HEK293T (cell line): ENCODE data around the gene AQP12A.

Experiments used
- CTCF ChIA-PET: fragments of 350-600 bp; formaldehyde crosslinking; extraction: SDS; loops from one replicate; lab custom pipeline; 2021; ENCODE audit warnings: antibody characterized with exemption, inconsistent platforms; lab: Yijun Ruan, JAX
- POLR2A ChIA-PET: fragments of 350-600 bp; formaldehyde crosslinking; extraction: SDS; loops from one replicate; lab custom pipeline; 2020; ENCODE audit warnings: antibody characterized with exemption, inconsistent platforms; lab: Yijun Ruan, JAX
- DNase-seq: peaks from one replicate; pipeline ENCODE4 v3.0.0; 2012; ENCODE audit warnings: mixed read lengths; ENCODE audit errors: extremely low spot score
- ARNT ChIP-seq: fragments of 450-650 bp; IDR thresholded peaks from 2 replicates; pipeline ENCODE4 v1.6.1; 2017; ENCODE audit warnings: mild to moderate bottlenecking
- BHLHE40 ChIP-seq: fragments of 450-650 bp; IDR thresholded peaks from 2 replicates; pipeline ENCODE4 v1.6.1; 2016; ENCODE audit warnings: mild to moderate bottlenecking, moderate library complexity, borderline replicate concordance
- CTBP1 ChIP-seq: fragments of 450-650 bp; IDR thresholded peaks from 2 replicates; pipeline ENCODE4 v1.6.1; 2016; ENCODE audit warnings: borderline replicate concordance
- ELF4 ChIP-seq: fragments of 450-650 bp; IDR thresholded peaks from 2 replicates; pipeline ENCODE4 v1.6.1; 2017; ENCODE audit warnings: antibody characterized with exemption
- FOXA1 ChIP-seq: fragments of 450-650 bp; IDR thresholded peaks from 2 replicates; pipeline ENCODE4 v1.6.1; 2016; ENCODE audit warnings: mild to moderate bottlenecking
- FOXK2 ChIP-seq: fragments of 450-650 bp; IDR thresholded peaks from 2 replicates; pipeline ENCODE4 v1.6.1; 2016; ENCODE audit warnings: mild to moderate bottlenecking
- FOXM1 ChIP-seq: fragments of 450-650 bp; IDR thresholded peaks from 2 replicates; pipeline ENCODE4 v1.6.1; 2017; ENCODE audit warnings: mild to moderate bottlenecking, borderline replicate concordance
- HDGF ChIP-seq: fragments of 450-650 bp; IDR thresholded peaks from 2 replicates; pipeline ENCODE4 v1.6.1; 2017; ENCODE audit warnings: antibody characterized with exemption, borderline replicate concordance
- L3MBTL2 ChIP-seq: fragments of 450-650 bp; conservative IDR thresholded peaks from 2 replicates; pipeline ENCODE4 v1.6.1; 2016; ENCODE audit warnings: mild to moderate bottlenecking
- LEF1 ChIP-seq: fragments of 450-650 bp; IDR thresholded peaks from 2 replicates; pipeline ENCODE4 v1.6.1; 2017; ENCODE audit warnings: mild to moderate bottlenecking, borderline replicate concordance
- NFRKB ChIP-seq: fragments of 450-650 bp; IDR thresholded peaks from 2 replicates; pipeline ENCODE4 v1.6.1; 2016; ENCODE audit warnings: mild to moderate bottlenecking, moderate library complexity
- SP1 ChIP-seq: fragments of 450-650 bp; IDR thresholded peaks from 2 replicates; pipeline ENCODE4 v1.6.1; 2017
- SUZ12 ChIP-seq: fragments of 450-650 bp; IDR thresholded peaks from 2 replicates; pipeline ENCODE4 v1.6.1; 2016; ENCODE audit warnings: mild to moderate bottlenecking
- TARDBP ChIP-seq: fragments of 450-650 bp; IDR thresholded peaks from 2 replicates; pipeline ENCODE4 v1.6.1; 2016
- ZNF384 ChIP-seq: fragments of 450-650 bp; IDR thresholded peaks from 2 replicates; pipeline ENCODE4 v1.6.1; 2016
- TF ChIP-seq, protein P1 (sequence below): fragments of 450-650 bp; IDR thresholded peaks from 2 replicates; pipeline ENCODE4 v1.6.1; 2016

The AQP12A gene

DNA sequence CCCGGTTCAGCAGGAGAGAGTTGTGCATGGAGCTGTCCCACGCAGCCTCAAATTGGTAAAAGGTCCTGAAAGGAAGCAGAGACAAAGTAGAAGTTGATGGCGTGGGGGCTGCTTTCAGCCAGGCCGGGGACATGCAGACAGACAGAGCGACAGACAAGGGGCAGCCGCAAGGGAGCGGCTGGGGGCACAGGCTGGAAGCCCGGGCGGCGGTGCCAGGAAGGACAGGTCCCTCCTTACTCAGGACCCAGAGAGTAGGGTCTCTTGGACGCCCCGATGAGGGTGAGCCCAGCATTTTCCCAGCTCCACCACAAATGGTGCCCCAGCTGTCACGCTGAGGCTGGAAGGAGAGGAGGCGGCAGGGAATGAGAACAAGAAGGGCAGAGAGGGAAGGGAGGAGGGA lies 35.2 kb downstream of the AQP12A start:
- TF ChIP-seq, protein P1, sequence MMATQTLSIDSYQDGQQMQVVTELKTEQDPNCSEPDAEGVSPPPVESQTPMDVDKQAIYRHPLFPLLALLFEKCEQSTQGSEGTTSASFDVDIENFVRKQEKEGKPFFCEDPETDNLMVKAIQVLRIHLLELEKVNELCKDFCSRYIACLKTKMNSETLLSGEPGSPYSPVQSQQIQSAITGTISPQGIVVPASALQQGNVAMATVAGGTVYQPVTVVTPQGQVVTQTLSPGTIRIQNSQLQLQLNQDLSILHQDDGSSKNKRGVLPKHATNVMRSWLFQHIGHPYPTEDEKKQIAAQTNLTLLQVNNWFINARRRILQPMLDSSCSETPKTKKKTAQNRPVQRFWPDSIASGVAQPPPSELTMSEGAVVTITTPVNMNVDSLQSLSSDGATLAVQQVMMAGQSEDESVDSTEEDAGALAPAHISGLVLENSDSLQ: no peak
- TF ChIP-seq ARNT (no peak), BHLHE40 (no peak), FOXA1 (no peak), TARDBP (no peak), SP1 (no peak), ELF4 (no peak), ZNF384 (no peak), L3MBTL2 (no peak)
- ChIA-PET CTCF (no interaction called here), POLR2A (no interaction called here)
- DNase-seq: no peak

DNA sequence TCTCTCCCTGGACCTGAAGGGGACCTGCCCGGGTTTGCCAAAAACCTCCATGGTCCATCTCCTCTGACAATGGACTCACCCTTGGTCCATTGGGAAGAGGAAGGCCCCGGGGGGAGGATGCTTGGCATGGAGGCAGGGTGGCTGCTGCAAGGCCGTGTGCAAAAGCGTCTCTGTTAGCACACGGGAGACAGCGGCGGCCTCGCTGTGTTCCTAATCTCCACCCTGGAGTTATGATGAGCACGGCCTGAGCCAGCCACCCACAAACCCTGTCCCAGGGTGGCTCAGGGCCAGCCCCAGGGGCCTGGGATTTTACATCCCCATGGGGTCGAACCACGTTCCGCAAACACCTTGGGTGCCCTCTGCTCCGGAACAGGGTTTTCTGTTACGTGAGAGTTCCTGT lies 35.8 kb downstream of the AQP12A start:
- DNase-seq: no peak
- no peak for TF ChIP-seq TARDBP
- no peak for TF ChIP-seq FOXK2
- no peak for TF ChIP-seq NFRKB
- TF ChIP-seq ELF4: no peak
- POLR2A ChIA-PET: no interaction called here
- CTCF ChIA-PET: no interaction called here

- CTCF ChIA-PET: no interaction called here
- no peak for TF ChIP-seq ARNT
- TF ChIP-seq TARDBP: no peak
- POLR2A ChIA-PET: no interaction called here
- DNase-seq: no peak
Measured at GRCh38 chr2:240727913-240728312, 36.2 kb downstream of the AQP12A start.

DNA sequence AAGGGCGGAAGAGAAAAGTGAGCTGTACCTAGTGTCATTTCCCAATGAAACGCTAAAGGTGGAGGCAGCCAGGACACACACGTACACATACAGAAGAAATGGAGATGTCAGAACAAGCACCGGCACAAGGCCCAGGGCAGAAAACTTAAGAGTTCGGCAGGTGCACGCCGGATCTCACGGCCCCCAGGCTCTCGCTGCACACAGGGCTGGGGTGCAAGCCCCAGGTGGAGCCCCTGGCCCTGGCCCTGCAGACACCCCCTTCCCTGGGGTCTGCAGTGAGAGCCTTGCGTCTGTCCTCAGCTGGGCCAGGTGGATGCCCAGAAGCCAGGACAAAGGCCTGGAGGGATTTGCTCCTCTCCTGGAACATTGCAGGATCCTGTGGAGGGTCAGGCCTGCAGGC lies 36.7 kb downstream of the AQP12A start:
- no peak for TF ChIP-seq TARDBP
- no peak for TF ChIP-seq SP1
- no peak for TF ChIP-seq LEF1
- no peak for TF ChIP-seq HDGF
- no peak for TF ChIP-seq FOXM1
- no peak for TF ChIP-seq BHLHE40
- no peak for TF ChIP-seq FOXK2
- TF ChIP-seq L3MBTL2: no peak
- TF ChIP-seq, protein P1: no peak
- no peak for TF ChIP-seq SUZ12
- TF ChIP-seq ARNT: no peak
- ChIA-PET CTCF (no interaction called here), POLR2A (no interaction called here)

DNA sequence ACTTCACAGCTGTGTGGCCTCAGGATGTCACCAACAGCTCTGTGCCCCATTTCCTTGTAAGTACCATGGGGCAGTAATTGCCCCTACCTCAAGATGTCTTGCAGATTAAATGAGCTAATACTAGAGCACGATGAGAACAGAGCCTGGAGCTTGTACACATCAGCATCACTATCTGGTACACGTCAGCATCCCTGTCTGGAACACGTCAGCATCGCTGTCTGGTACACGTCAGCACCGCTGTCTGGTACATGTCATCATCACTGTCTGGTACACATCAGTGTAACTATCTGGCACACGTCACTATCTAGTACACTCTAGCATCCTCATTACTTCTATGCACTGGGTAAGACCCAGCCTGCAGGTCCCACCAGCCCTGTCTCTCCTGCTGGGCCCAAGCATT lies 37.2 kb downstream of the AQP12A start:
- no peak for TF ChIP-seq LEF1
- TF ChIP-seq ZNF384: no peak
- TF ChIP-seq TARDBP: no peak
- TF ChIP-seq CTBP1: no peak
- no peak for TF ChIP-seq FOXA1
- TF ChIP-seq ELF4: no peak
- TF ChIP-seq L3MBTL2: no peak
- no peak for TF ChIP-seq SUZ12
- TF ChIP-seq, protein P1: no peak
- TF ChIP-seq FOXK2: no peak
- TF ChIP-seq ARNT: no peak
- no peak for TF ChIP-seq SP1
- no peak for TF ChIP-seq BHLHE40
- TF ChIP-seq HDGF: no peak
- TF ChIP-seq NFRKB: no peak
- TF ChIP-seq FOXM1: no peak
- ChIA-PET POLR2A (no interaction called here), CTCF (no interaction called here)

More for the DNA sequence above, 36.7 kb downstream of the AQP12A start:
- DNase-seq: no peak

GRCh38 chr2:240730501-240731177 lies 39.0 kb downstream of the AQP12A start:
- ChIA-PET CTCF (no interaction called here), POLR2A (no interaction called here)
- TF ChIP-seq ELF4: no peak
- TF ChIP-seq HDGF: no peak
- no peak for TF ChIP-seq SUZ12
- TF ChIP-seq BHLHE40: no peak
- TF ChIP-seq L3MBTL2: no peak
- TF ChIP-seq ZNF384: no peak
- TF ChIP-seq ARNT: no peak
- TF ChIP-seq LEF1: no peak
- no peak for TF ChIP-seq NFRKB
- TF ChIP-seq TARDBP: no peak
- DNase-seq: no peak

More for the DNA sequence above, 37.2 kb downstream of the AQP12A start:
- no peak for DNase-seq

DNA sequence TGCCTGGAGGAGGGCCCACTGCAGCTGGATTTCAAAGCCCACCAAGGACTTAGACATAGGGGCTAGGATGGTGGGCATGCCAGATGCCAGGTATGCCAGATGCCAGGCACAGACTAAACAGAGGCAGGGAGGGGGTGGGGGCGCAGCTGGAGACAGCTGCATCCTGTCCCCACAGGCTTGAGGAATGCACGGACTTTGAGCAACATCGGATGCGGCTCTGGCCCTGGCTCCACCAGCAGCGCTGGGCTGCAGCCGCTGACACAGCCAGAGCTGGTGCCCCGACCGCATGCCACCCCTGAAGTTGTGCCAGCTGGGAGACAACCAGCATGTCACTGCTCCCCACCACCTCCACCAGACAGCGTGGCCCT lies 39.5 kb downstream of the AQP12A start:
- no peak for TF ChIP-seq L3MBTL2
- ChIA-PET POLR2A (no interaction called here), CTCF (no interaction called here)
- DNase-seq: no peak
